T-helper 9 cell (primary cell): ENCODE results near the gene SPEM2.

Experiments
- DNase-seq: peaks from one replicate; pipeline ENCODE4 v3.0.0-alpha.2; 2020

Gene SPEM2

DNA sequence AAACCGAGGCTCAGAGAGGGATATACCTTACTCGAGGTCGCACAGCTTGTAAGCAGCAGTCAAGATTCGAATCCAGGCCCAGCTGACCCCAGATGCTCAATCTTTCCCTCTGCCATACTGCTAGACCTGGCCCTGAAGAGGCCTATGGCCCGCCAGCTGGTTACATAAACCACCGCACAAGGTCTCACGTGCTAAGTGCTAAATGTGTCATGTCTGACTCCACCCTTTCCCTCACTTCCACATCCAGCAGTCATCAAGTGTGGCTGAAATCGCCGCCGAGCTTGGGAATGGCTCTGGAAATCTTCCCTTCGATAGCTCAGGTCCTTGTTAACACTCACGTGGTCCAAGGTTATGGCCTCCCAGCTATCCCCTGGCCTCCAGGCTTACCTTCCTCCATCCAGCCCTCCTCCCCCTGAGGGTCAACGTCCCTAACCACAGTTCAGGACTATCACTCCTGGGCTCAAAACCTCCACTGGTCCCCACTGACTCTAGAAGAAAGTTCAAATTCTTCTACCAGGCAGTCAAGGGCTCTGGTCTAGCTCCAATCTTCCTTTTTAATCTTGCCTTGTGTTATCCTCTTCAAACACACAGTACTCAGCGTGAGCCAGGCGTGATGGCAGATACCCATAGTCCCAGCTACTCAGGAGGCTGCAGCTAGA is 50.5 kb downstream of the SPEM2 start:
- DNase-seq, result no peak

DNA sequence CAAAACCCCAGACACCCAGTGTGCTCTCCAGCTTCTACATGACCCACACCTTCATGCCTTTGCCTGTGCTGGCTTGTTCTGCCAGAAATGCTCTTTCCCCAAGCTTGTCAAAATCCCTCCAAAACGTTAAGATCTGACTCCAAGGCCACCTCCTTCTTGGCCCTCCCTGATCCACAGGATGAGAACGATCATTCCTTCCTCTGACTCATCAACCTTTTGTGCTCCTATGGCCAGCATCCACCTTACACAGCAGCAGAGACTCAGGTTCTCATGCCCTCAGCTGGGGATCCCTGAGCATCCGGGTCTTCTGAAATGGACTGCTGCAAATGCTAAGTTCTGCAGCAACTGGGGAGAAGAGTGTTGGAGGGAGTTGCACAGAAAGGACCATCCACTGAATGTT is 51.1 kb downstream of the SPEM2 start:
- no peak for DNase-seq

DNA sequence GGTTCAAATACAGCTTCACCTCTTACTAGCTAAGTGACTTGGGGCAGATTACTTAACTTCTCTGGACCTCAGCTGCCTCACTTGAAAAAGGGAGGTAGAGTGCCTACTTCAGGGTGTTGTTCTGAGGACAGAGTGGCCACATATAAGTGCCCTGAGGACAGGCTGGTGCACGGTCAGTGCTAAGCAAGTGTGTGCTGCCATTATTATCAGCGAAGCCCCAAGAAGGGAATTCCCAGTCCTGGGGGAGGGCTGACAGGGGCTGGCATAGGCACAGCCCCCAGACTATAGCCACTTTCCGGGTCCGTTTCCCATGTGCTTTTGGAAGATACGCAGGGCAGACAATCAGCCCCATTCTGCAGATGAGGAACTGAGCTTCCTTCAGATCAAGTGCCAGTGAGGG is 51.5 kb downstream of the SPEM2 start:
- DNase-seq, result no peak
